GM21381 (cell line): Measurements from ENCODE around the gene SLC9A1.

ENCODE experiments used
- ATAC-seq: cut with Tn5 transposase; IDR thresholded peaks from one replicate; pipeline ENCODE4 v1.9.1; 2021; ENCODE audit warnings: mild to moderate bottlenecking, moderate library complexity; ENCODE audit not compliant: unreplicated experiment

SLC9A1 gene

GRCh38 chr1:27084107-27084506 lies 70.8 kb downstream of the SLC9A1 start:
- ATAC-seq, result no peak

GRCh38 chr1:27077968-27078367 lies 77.0 kb downstream of the SLC9A1 start:
- ATAC-seq, result no peak

GRCh38 chr1:27076803-27077202 lies 78.1 kb downstream of the SLC9A1 start:
- ATAC-seq, result no peak

GRCh38 chr1:27074175-27074780 lies 80.6 kb downstream of the SLC9A1 start:
- no peak for ATAC-seq

GRCh38 chr1:27071049-27071416 lies 83.9 kb downstream of the SLC9A1 start:
- no peak for ATAC-seq

- ATAC-seq, result no peak
These were observed 84.4 kb downstream of the SLC9A1 start for GRCh38 chr1:27070390-27071048.

GRCh38 chr1:27068922-27069321 lies 86.0 kb downstream of the SLC9A1 start:
- no peak for ATAC-seq

- no peak for ATAC-seq
These were observed 88.8 kb downstream of the SLC9A1 start for GRCh38 chr1:27065999-27066630.

GRCh38 chr1:27060891-27061290 lies 94.0 kb downstream of the SLC9A1 start:
- ATAC-seq, result no peak

GRCh38 chr1:27058966-27059669 lies 95.8 kb downstream of the SLC9A1 start:
- no peak for ATAC-seq

GRCh38 chr1:27057801-27058625 lies 96.9 kb downstream of the SLC9A1 start:
- ATAC-seq, result no peak

GRCh38 chr1:27057389-27057788 lies 97.5 kb downstream of the SLC9A1 start:
- no peak for ATAC-seq

GRCh38 chr1:27053977-27054753 lies 100.8 kb downstream of the SLC9A1 start:
- ATAC-seq, result no peak

GRCh38 chr1:27052527-27052926 lies 102.4 kb downstream of the SLC9A1 start:
- no peak for ATAC-seq

- no peak for ATAC-seq
These were observed 105.3 kb downstream of the SLC9A1 start for GRCh38 chr1:27049607-27050006.

- ATAC-seq, result no peak
These were observed 105.8 kb downstream of the SLC9A1 start for GRCh38 chr1:27049100-27049499.
